Gastroesophageal sphincter (tissue), 3 donors: ENCODE results near the gene TWF2.

Source experiments
- CTCF ChIP-seq, 4 experiments: fragments of 200-600 bp in 2 of 4; fragments of 450-650 bp in 2 of 4; sonication (generic) in 1 of 4; IDR thresholded peaks; one replicate each; pipeline ENCODE4 v1.5.1; 2017 to 2019; ENCODE audit warnings: antibody characterized with exemption in 4 of 4, mild to moderate bottlenecking in 2 of 4, moderate library complexity in 2 of 4
- EP300 ChIP-seq: sonication (generic); formaldehyde crosslinking; IDR thresholded peaks from one replicate; pipeline ENCODE4 v1.6.1; 2017; ENCODE audit warnings: antibody characterized with exemption, mild to moderate bottlenecking
- POLR2A ChIP-seq, 2 donors: fragments of 450-650 bp; IDR thresholded peaks; one replicate each; pipeline ENCODE4 v1.6.1; 2017; ENCODE audit warnings: antibody characterized with exemption in 2 of 2, mild to moderate bottlenecking in 2 of 2, moderate library complexity in 1 of 2
- POLR2AphosphoS5 ChIP-seq: sonication (generic); formaldehyde crosslinking; IDR thresholded peaks from one replicate; pipeline ENCODE4 v1.6.1; 2017; ENCODE audit warnings: antibody characterized with exemption

GRCh38 chr3:52288674-52289073 lies 49.7 kb upstream of the TWF2 start:
- no peak for TF ChIP-seq CTCF (IDR thresholded peaks at IDR 0.05)
- no peak for TF ChIP-seq POLR2AphosphoS5
- TF ChIP-seq EP300: no peak
- TF ChIP-seq POLR2A (IDR thresholded peaks at IDR 0.05): no peak
